HFF-Myc (cell line): Measurements from ENCODE around the gene KCNE3.

ENCODE experiments used
- DNase-seq: peaks from one replicate; pipeline ENCODE4 v3.0.0-alpha.2; 2011; ENCODE audit warnings: low read depth; ENCODE audit errors: extremely low read depth
- H3K4me3 ChIP-seq: replicated peaks from 2 replicates; pipeline ENCODE4 v1.5.1; 2011; ENCODE audit warnings: low read depth, mild to moderate bottlenecking, control low read depth, low read length
- CTCF ChIP-seq: IDR thresholded peaks from 2 replicates; pipeline ENCODE4 v1.5.1; 2012; ENCODE audit warnings: mild to moderate bottlenecking, low read depth, low read length, control low read depth; ENCODE audit errors: missing control alignments

KCNE3 gene

GRCh38 chr11:74493791-74494630, 26.7 kb upstream of the KCNE3 start:
- TF ChIP-seq CTCF: no peak
- peak overlapping the region; percentile 66 for H3K4me3 ChIP-seq
- no peak for DNase-seq

- no peak for TF ChIP-seq CTCF
These were observed 25.8 kb upstream of the KCNE3 start, which contains the start of gene LIPT2 for GRCh38 chr11:74492974-74493790. Gene LIPT2, minus strand, starts transcription at chr11:74493724. Its CDS starts 21 bp downstream, at chr11:74493703.

GRCh38 chr11:74492084-74492483, 24.7 kb upstream of the KCNE3 start:
- no peak for DNase-seq
- peak overlapping the region; percentile 66 for H3K4me3 ChIP-seq
- no peak for TF ChIP-seq CTCF

More at GRCh38 chr11:74492974-74493790, 25.8 kb upstream of the KCNE3 start, which contains the start of gene LIPT2:
- DNase-seq: peak; percentile 77
- peak within 1 kb of the TSS; percentile 66 for H3K4me3 ChIP-seq

GRCh38 chr11:74490941-74491340, 23.6 kb upstream of the KCNE3 start:
- TF ChIP-seq CTCF: no peak
- no peak overlapping the region for H3K4me3 ChIP-seq
- DNase-seq: no peak

GRCh38 chr11:74487875-74488274, 20.5 kb upstream of the KCNE3 start:
- no peak for DNase-seq
- H3K4me3 ChIP-seq: no peak overlapping the region
- TF ChIP-seq CTCF: peak; percentile 34

- TF ChIP-seq CTCF: no peak
- DNase-seq: no peak
These were observed 18.5 kb upstream of the KCNE3 start for GRCh38 chr11:74485868-74486267.

More at GRCh38 chr11:74485868-74486267, 18.5 kb upstream of the KCNE3 start:
- no peak overlapping the region for H3K4me3 ChIP-seq
